MM.1S (cell line): ENCODE results near the gene CCSER2.

Experiments
- DNase-seq: peaks from one replicate; pipeline ENCODE4 v3.0.0-alpha.2; 2015
- H2AFZ ChIP-seq: fragments of 300-600 bp; sonication (generic); 2 replicates; pipeline ENCODE4 v1.6.0; 2016; ENCODE audit warnings: antibody characterized with exemption, low read length
- H3F3A ChIP-seq: fragments of 300-600 bp; sonication (generic); 2 replicates; pipeline ENCODE4 v1.6.1; 2016; ENCODE audit warnings: mild to moderate bottlenecking, antibody characterized with exemption, low read length, moderate library complexity, mixed read lengths; ENCODE audit not compliant: insufficient read depth
- H3K27ac ChIP-seq: fragments of 300-600 bp; sonication (generic); 2 replicates; pipeline ENCODE4 v1.5.1; 2016; ENCODE audit warnings: mild to moderate bottlenecking, low read length
- H3K27me3 ChIP-seq: fragments of 300-600 bp; sonication (generic); replicated peaks from 2 replicates; pipeline ENCODE4 v1.6.0; 2016; ENCODE audit warnings: low read length; ENCODE audit not compliant: insufficient read depth
- H3K36me3 ChIP-seq: fragments of 300-600 bp; sonication (generic); replicated peaks from 2 replicates; pipeline ENCODE4 v1.6.1; 2016; ENCODE audit warnings: mild to moderate bottlenecking, low read length, mixed read lengths; ENCODE audit not compliant: insufficient read depth
- H3K4me1 ChIP-seq: fragments of 300-600 bp; sonication (generic); 2 replicates; pipeline ENCODE4 v1.6.1; 2016; ENCODE audit warnings: low read length, mixed read lengths
- H3K4me2 ChIP-seq: fragments of 300-600 bp; sonication (generic); 2 replicates; pipeline ENCODE4 v1.6.0; 2016; ENCODE audit warnings: low read depth, low read length
- H3K4me3 ChIP-seq: fragments of 300-600 bp; sonication (generic); 2 replicates; pipeline ENCODE4 v1.5.1; 2016; ENCODE audit warnings: low read length, mixed read lengths
- H3K79me2 ChIP-seq: fragments of 300-600 bp; sonication (generic); 2 replicates; pipeline ENCODE4 v1.6.1; 2016; ENCODE audit warnings: mixed run types, low read length, mixed read lengths
- H3K9ac ChIP-seq: fragments of 300-600 bp; sonication (generic); 2 replicates; pipeline ENCODE4 v1.6.1; 2016; ENCODE audit warnings: low read length, mixed read lengths
- H3K9me2 ChIP-seq: fragments of 300-600 bp; sonication (generic); replicated peaks from 2 replicates; pipeline ENCODE4 v1.6.1; 2016; ENCODE audit warnings: mild to moderate bottlenecking, low read length, mixed read lengths; ENCODE audit not compliant: insufficient read depth
- H3K9me3 ChIP-seq: fragments of 300-600 bp; sonication (generic); replicated peaks from 2 replicates; pipeline ENCODE4 v1.6.1; 2016; ENCODE audit warnings: mild to moderate bottlenecking, low read length, mixed read lengths; ENCODE audit not compliant: insufficient read depth
- H4K20me1 ChIP-seq: fragments of 300-600 bp; sonication (generic); 2 replicates; pipeline ENCODE4 v1.6.1; 2016; ENCODE audit warnings: mild to moderate bottlenecking, low read length, moderate library complexity, mixed read lengths; ENCODE audit not compliant: insufficient read depth
- CTCF ChIP-seq: fragments of 300-600 bp; sonication (generic); IDR thresholded peaks from 2 replicates; pipeline ENCODE4 v1.5.1; 2016; ENCODE audit warnings: antibody characterized with exemption, low read length, mixed read lengths
- EZH2 ChIP-seq: fragments of 300-600 bp; sonication (generic); optimal IDR thresholded peaks from 2 replicates; pipeline ENCODE3; 2017; ENCODE audit warnings: low read depth, mild to moderate bottlenecking, antibody characterized with exemption, low read length, mixed read lengths
- EZH2phosphoT487 ChIP-seq: fragments of 300-600 bp; sonication (generic); IDR thresholded peaks from 2 replicates; pipeline ENCODE4 v1.6.1; 2018; ENCODE audit warnings: antibody characterized with exemption, low read length

CCSER2 gene

GRCh38 chr10:84565881-84566582 is 237.6 kb downstream of the CCSER2 start:
- no peaks in the 10 kb centered on the region for H3K9me2 ChIP-seq
- H3K9me3 ChIP-seq = no peaks in the 10 kb centered on the region
- no peak for DNase-seq
- TF ChIP-seq EZH2phosphoT487 (no peak), CTCF (no peak), EZH2 (no peak)
- no peaks in the 10 kb centered on the region for H3K36me3 ChIP-seq
- H4K20me1 ChIP-seq = no peaks in the 10 kb centered on the region
- H3K4me3 ChIP-seq = no peak overlapping the region
- no peaks in the 10 kb centered on the region for H3K27me3 ChIP-seq
- no peak overlapping the region for H3K4me2 ChIP-seq
- no peak overlapping the region for H3K27ac ChIP-seq
- H3K4me1 ChIP-seq = no peaks in the 10 kb centered on the region
- no peaks in the 10 kb centered on the region for H3K79me2 ChIP-seq
- no peaks in the 10 kb centered on the region for H3F3A ChIP-seq
- no peak overlapping the region for H3K9ac ChIP-seq
- no peak overlapping the region for H2AFZ ChIP-seq

- no peak overlapping the region for H3K9ac ChIP-seq
- H3K27me3 ChIP-seq = no peaks in the 10 kb centered on the region
- H3K4me3 ChIP-seq = no peak overlapping the region
- TF ChIP-seq EZH2 (no peak), EZH2phosphoT487 (no peak), CTCF (no peak)
- no peak overlapping the region for H2AFZ ChIP-seq
- DNase-seq = no peak
- H3K4me2 ChIP-seq = no peak overlapping the region
- H3K79me2 ChIP-seq = no peaks in the 10 kb centered on the region
- no peaks in the 10 kb centered on the region for H3K9me3 ChIP-seq
- no peaks in the 10 kb centered on the region for H3F3A ChIP-seq
- H3K4me1 ChIP-seq = no peaks in the 10 kb centered on the region
- H3K36me3 ChIP-seq = no peaks in the 10 kb centered on the region
- H3K27ac ChIP-seq = no peak overlapping the region
- H4K20me1 ChIP-seq = no peaks in the 10 kb centered on the region
- no peaks in the 10 kb centered on the region for H3K9me2 ChIP-seq
Measured at GRCh38 chr10:84567133-84567532, 238.7 kb downstream of the CCSER2 start.
